GM19023 (cell line): ENCODE results near the gene DPF3.

Source experiments
- ATAC-seq: cut with Tn5 transposase; IDR thresholded peaks from one replicate; pipeline ENCODE4 v1.9.1; 2021; ENCODE audit warnings: mild to moderate bottlenecking, moderate library complexity; ENCODE audit not compliant: unreplicated experiment

DPF3 gene

GRCh38 chr14:72652179-72652578 lies 241.7 kb downstream of the DPF3 start:
- ATAC-seq = no peak

GRCh38 chr14:72651714-72652113 lies 242.2 kb downstream of the DPF3 start:
- no peak for ATAC-seq

- ATAC-seq = no peak
These were observed 242.8 kb downstream of the DPF3 start for GRCh38 chr14:72651081-72651480.

GRCh38 chr14:72649603-72650227 lies 244.2 kb downstream of the DPF3 start:
- no peak for ATAC-seq

GRCh38 chr14:72647782-72648181 lies 246.1 kb downstream of the DPF3 start:
- ATAC-seq = no peak

GRCh38 chr14:72646861-72647528 lies 246.9 kb downstream of the DPF3 start:
- no peak for ATAC-seq

GRCh38 chr14:72645706-72646105 lies 248.2 kb downstream of the DPF3 start:
- no peak for ATAC-seq

GRCh38 chr14:72644758-72645489 lies 249.0 kb downstream of the DPF3 start:
- no peak for ATAC-seq

- ATAC-seq = no peak
These were observed 249.9 kb downstream of the DPF3 start for GRCh38 chr14:72644038-72644437.

GRCh38 chr14:72643317-72643801 lies 250.5 kb downstream of the DPF3 start:
- ATAC-seq = no peak

GRCh38 chr14:72640911-72641485 lies 252.9 kb downstream of the DPF3 start:
- ATAC-seq = no peak

- no peak for ATAC-seq
These were observed 255.9 kb downstream of the DPF3 start for GRCh38 chr14:72638021-72638420.

- no peak for ATAC-seq
These were observed 257.0 kb downstream of the DPF3 start for GRCh38 chr14:72636871-72637270.

- no peak for ATAC-seq
These were observed 257.8 kb downstream of the DPF3 start for GRCh38 chr14:72636094-72636493.

- no peak for ATAC-seq
These were observed 258.9 kb downstream of the DPF3 start for GRCh38 chr14:72634691-72635616.

- ATAC-seq = no peak
These were observed 260.4 kb downstream of the DPF3 start for GRCh38 chr14:72633551-72633950.

- ATAC-seq = no peak
These were observed 261.2 kb downstream of the DPF3 start for GRCh38 chr14:72632727-72633126.

GRCh38 chr14:72631401-72631800 lies 262.5 kb downstream of the DPF3 start:
- ATAC-seq = no peak

GRCh38 chr14:72630374-72630773 lies 263.5 kb downstream of the DPF3 start:
- ATAC-seq = no peak

GRCh38 chr14:72629534-72629933 lies 264.4 kb downstream of the DPF3 start:
- no peak for ATAC-seq

GRCh38 chr14:72625689-72626088 lies 268.2 kb downstream of the DPF3 start:
- no peak for ATAC-seq
